ENCODE measurements around the gene RAPGEF1. TPM values are rescaled to one million over a fixed set of nuclear protein-coding genes. Genes with fewer than 3 reads are reported as not detected.

The RAPGEF1 gene
- total RNA-seq, 1 experiment from 2014 or later = 55.6 TPM

DNA sequence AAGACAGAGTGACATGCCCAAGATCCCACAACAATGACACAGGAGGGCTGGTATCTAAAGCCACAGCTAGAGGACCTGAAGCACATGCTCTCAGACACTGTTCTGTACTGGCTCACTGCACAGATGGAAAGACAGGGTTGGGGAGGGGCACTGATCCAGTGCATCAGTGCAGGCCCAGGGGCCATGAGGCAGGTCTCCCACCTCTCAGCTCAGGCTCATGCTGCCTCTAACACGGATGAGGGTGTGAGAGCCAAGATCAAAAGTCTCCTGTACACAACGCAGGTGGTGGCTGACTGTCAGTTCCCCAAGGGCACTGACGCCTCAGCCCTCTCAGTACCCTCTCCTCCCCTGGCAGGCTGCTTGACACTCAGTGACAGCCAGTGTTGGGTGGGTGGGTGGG, 10.9 kb downstream of the RAPGEF1 start:
- H4K20me1 ChIP-seq (ENCODE audit: control insufficient read depth, insufficient read depth, insufficient read length) = no peaks in the 10 kb centered on the region
- H4K5ac ChIP-seq (ENCODE audit: insufficient read length, low read depth, low read length) = no peak overlapping the region
- Mint-ChIP-seq H3K27ac (peak overlapping the region in 1 of 3 experiments; percentile 11; a peak in 1 of 7 replicates), H3K9me3 (peaks cover 0 to 6% of the 10 kb centered on the region in 2 experiments; a peak in 3 of 5 replicates), H3K4me3 (no peak overlapping the region), H3K36me3 (ENCODE audit: insufficient read depth in 1 of 3, low read depth in 3 of 3) (peaks cover 4 to 19% (median 10%) of the 10 kb centered on the region in 3 experiments; a peak in 6 of 7 replicates), H3K4me1 (peaks cover 39 to 47% of the 10 kb centered on the region in 2 experiments), H3K27me3 (ENCODE audit: low read depth) (no peaks in the 10 kb centered on the region)
- TF ChIP-seq CTCF (conservative IDR thresholded peaks at IDR 0.05) = no peak
- no peak overlapping the region for H3K23ac ChIP-seq (ENCODE audit: insufficient read length, low read depth, low read length)
- H3T11ph ChIP-seq (ENCODE audit: low read length) = no peak overlapping the region
- no peak overlapping the region for H3K4me2 ChIP-seq (ENCODE audit: insufficient read depth, insufficient read length, low read length)
- H3K14ac ChIP-seq (ENCODE audit: insufficient read depth, low read length) = no peak overlapping the region
- H3K27ac ChIP-seq (ENCODE audit: insufficient read length, low read depth, low read length) = no peak overlapping the region
- H4K8ac ChIP-seq (replicated peaks; ENCODE audit: insufficient read length, low read depth, low read length) = no peak overlapping the region
- no peak overlapping the region for H2AK5ac ChIP-seq (ENCODE audit: insufficient read length, low read length)
- H3K79me1 ChIP-seq (ENCODE audit: insufficient read depth, low read depth, low read length, poor library complexity, severe bottlenecking) = no peaks in the 10 kb centered on the region
- no peak overlapping the region for H2BK20ac ChIP-seq (ENCODE audit: low read depth, low read length, poor library complexity, severe bottlenecking)
- no peak overlapping the region for H4K91ac ChIP-seq (ENCODE audit: insufficient read length, low read depth, low read length)
- peaks cover 31% of the 10 kb centered on the region; the same call in 1 of the 2 replicates for H3K79me2 ChIP-seq (ENCODE audit: insufficient read depth, low read length)
- H3K9ac ChIP-seq (ENCODE audit: extremely low read depth, insufficient read length, low read length) = no peak overlapping the region
- H2BK5ac ChIP-seq (ENCODE audit: insufficient read length, low read length) = no peak overlapping the region
- no peak for DNase-seq
- no peaks in the 10 kb centered on the region for H3K9me3 ChIP-seq (ENCODE audit: control insufficient read depth, low read depth, low read length)
- H2AFZ ChIP-seq (ENCODE audit: low read length) = no peak overlapping the region
- H3K18ac ChIP-seq (ENCODE audit: insufficient read length, low read depth, low read length) = no peak overlapping the region
- H3K56ac ChIP-seq (ENCODE audit: insufficient read length, low read depth, low read length) = no peak overlapping the region
- H3K4ac ChIP-seq (ENCODE audit: low read depth, low read length) = no peak overlapping the region
- peaks cover 4% of the 10 kb centered on the region; the same call in 1 of the 2 replicates for H3K4me1 ChIP-seq (ENCODE audit: insufficient read depth, low read length)
- H2BK12ac ChIP-seq (ENCODE audit: insufficient read length, low read depth, low read length) = no peak overlapping the region
- no peak overlapping the region for H2BK120ac ChIP-seq (ENCODE audit: low read depth, low read length, poor library complexity, severe bottlenecking)
- WGBS (ENCODE audit: extremely low coverage, insufficient read length, low lambda C conversion rate) = no CpG with 5 or more reads among the region's 3 CpGs
- no peaks in the 10 kb centered on the region for H3K23me2 ChIP-seq (ENCODE audit: insufficient read length, low read depth, low read length, poor library complexity, severe bottlenecking)
- H2BK15ac ChIP-seq (ENCODE audit: low read depth, low read length) = no peak overlapping the region
- H3K27me3 ChIP-seq (ENCODE audit: insufficient read depth, low read length) = no peaks in the 10 kb centered on the region

All from H9 (cell line).